ENCODE measurements around the gene RCAN3. TPM values are rescaled to one million over a fixed set of nuclear protein-coding genes. Genes with fewer than 3 reads are reported as not detected.

The RCAN3 gene
- total RNA-seq, 1 experiment from 2014 or later = 17.5 TPM

- no TSS peak for BruUV-seq (replicated peaks)
- no peak overlapping the region for H3K27ac ChIP-seq (ENCODE audit: low read length)
- intact Hi-C loops (cut with micrococcal nuclease; ENCODE audit: unreplicated experiment) = no loop called here
- POLR2A ChIA-PET = interaction anchor here (0.7 kb wide), 1 partner anchor 560 kb away, joined by 5 read pairs; no protein-coding TSS in a partner anchor
- ATAC-seq (no peak), DNase-seq (ENCODE audit: low read depth, low spot score) (no peak)
- no peaks in the 10 kb centered on the region for H3K36me3 ChIP-seq (ENCODE audit: control insufficient read depth, insufficient read depth, low read length)
- no peak overlapping the region for H3K4me3 ChIP-seq (ENCODE audit: low read depth in 2 of 2, low read length in 2 of 2)
- CTCF ChIA-PET = no interaction called here
- no peaks in the 10 kb centered on the region for H3K27me3 ChIP-seq (ENCODE audit: control insufficient read depth, insufficient read depth, low read length)
- TF ChIP-seq SIN3A (IDR thresholded peaks at IDR 0.05; ENCODE audit: borderline replicate concordance, insufficient read depth, low read depth, low read length) = no peak
- TF ChIP-seq CTCF (IDR thresholded peaks at IDR 0.05) = no peak
- TF ChIP-seq POLR2AphosphoS5 (IDR thresholded peaks at IDR 0.05; ENCODE audit: low read depth, low read length) = no peak
- TF ChIP-seq REST (IDR thresholded peaks at IDR 0.05; ENCODE audit: insufficient read depth in 1 of 2, low read depth in 2 of 2, low read length in 1 of 2) = no peak
- TF ChIP-seq TCF7L2 (IDR thresholded peaks at IDR 0.05; ENCODE audit: low read depth, low read length) = no peak
- in situ Hi-C loops (cut with HindIII; ENCODE audit: low pct_unique_long_range_greater_than_20kb, low sequenced_read_pairs) = no loop called here
- H3K4me1 ChIP-seq (ENCODE audit: control insufficient read depth, insufficient read depth, low read length) = no peaks in the 10 kb centered on the region
- no peaks in the 10 kb centered on the region for H3K9me3 ChIP-seq (ENCODE audit: control insufficient read depth, insufficient read depth, low read depth, low read length)
Observed at GRCh38 chr1:24493785-24494184, 8.9 kb upstream of the RCAN3 start.

- ChIA-PET CTCF (no interaction called here), POLR2A (no interaction called here)
- intact Hi-C loops (cut with micrococcal nuclease; ENCODE audit: unreplicated experiment) (no loop called here), in situ Hi-C loops (cut with HindIII; ENCODE audit: low pct_unique_long_range_greater_than_20kb, low sequenced_read_pairs) (no loop called here)
- H3K4me1 ChIP-seq (ENCODE audit: control insufficient read depth, insufficient read depth, low read length) = peaks cover under 1% of the 10 kb centered on the region
- no TSS peak for BruUV-seq (replicated peaks)
- H3K9me3 ChIP-seq (ENCODE audit: control insufficient read depth, insufficient read depth, low read depth, low read length) = no peaks in the 10 kb centered on the region
- no peak for ATAC-seq
- DNase-seq (ENCODE audit: low read depth, low spot score) = no peak
- no peak overlapping the region for H3K27ac ChIP-seq (ENCODE audit: low read length)
- H3K27me3 ChIP-seq (ENCODE audit: control insufficient read depth, insufficient read depth, low read length) = no peaks in the 10 kb centered on the region
- H3K36me3 ChIP-seq (ENCODE audit: control insufficient read depth, insufficient read depth, low read length) = no peaks in the 10 kb centered on the region; the same call in 1 of the 2 replicates
- no peak for TF ChIP-seq REST (IDR thresholded peaks at IDR 0.05; ENCODE audit: insufficient read depth in 1 of 2, low read depth in 2 of 2, low read length in 1 of 2)
- TF ChIP-seq POLR2AphosphoS5 (IDR thresholded peaks at IDR 0.05; ENCODE audit: low read depth, low read length) = no peak
- TF ChIP-seq TCF7L2 (IDR thresholded peaks at IDR 0.05; ENCODE audit: low read depth, low read length) = no peak
- TF ChIP-seq SIN3A (IDR thresholded peaks at IDR 0.05; ENCODE audit: borderline replicate concordance, insufficient read depth, low read depth, low read length) = no peak
- H3K4me3 ChIP-seq (ENCODE audit: low read depth in 2 of 2, low read length in 2 of 2) = no peak overlapping the region
Observed at GRCh38 chr1:24498589-24498988, 4.0 kb upstream of the RCAN3 start.
